Pericardium fibroblast (primary cell): ENCODE data around the gene CTAG2. TPM values are rescaled to one million over a fixed set of nuclear protein-coding genes. Genes with fewer than 3 reads are reported as not detected.

ENCODE experiments used
- total RNA-seq: library from RNA; depleted of rRNA; stranded (reverse); fragments of >200 nt; gene quantifications from 2 replicates; pipeline ENCODE4 v1.2.3, GENCODE V29; 2015

The CTAG2 gene
- total RNA-seq: not detected in 2 replicates

DNA sequence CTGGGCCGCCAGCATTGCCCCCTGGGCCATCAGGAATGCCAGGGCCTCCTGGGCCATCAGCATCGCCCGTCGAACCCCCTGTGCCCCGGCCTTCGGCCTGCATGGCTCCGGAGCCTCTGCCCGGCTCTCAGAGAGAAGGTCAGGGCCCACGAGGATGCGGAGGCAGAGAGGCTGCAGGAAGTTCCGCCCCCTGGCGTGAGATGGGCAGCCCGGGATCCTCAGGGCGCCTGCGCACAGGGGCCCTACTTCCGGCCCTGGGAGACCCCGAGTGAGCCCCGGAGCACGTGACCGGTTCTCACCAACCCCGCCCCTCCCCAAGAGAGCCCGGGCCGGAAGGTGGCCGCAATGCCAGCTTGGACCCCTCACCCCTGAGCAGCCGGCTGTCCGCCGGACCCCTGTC, at the start of gene CTAG2:
Gene CTAG2, minus strand, starts transcription at position 167 of the 400 bp plus-strand sequence. Its CDS starts 64 bp downstream, at position 103.

DNA sequence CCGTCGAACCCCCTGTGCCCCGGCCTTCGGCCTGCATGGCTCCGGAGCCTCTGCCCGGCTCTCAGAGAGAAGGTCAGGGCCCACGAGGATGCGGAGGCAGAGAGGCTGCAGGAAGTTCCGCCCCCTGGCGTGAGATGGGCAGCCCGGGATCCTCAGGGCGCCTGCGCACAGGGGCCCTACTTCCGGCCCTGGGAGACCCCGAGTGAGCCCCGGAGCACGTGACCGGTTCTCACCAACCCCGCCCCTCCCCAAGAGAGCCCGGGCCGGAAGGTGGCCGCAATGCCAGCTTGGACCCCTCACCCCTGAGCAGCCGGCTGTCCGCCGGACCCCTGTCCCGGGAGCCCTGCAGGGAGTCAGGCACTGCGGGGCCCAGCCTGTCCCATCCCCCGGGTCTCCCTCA, 34.2 kb downstream of the CTAG2 start, which contains the start of gene CTAG1B:
Gene CTAG1B, minus strand, starts transcription at position 101 of the 400 bp plus-strand sequence. Its CDS starts 64 bp downstream, at position 37.

Other genes with a start within 250 kb of the CTAG2 start
- gene DNASE1L1, start 244.3 kb downstream of the CTAG2 start, total RNA-seq: 33.7 and 34.2 TPM in 2 replicates
- 17.0 and 23.9 TPM in 2 replicates for gene TAFAZZIN, start 242.0 kb downstream of the CTAG2 start, total RNA-seq
- gene ATP6AP1, start 224.9 kb downstream of the CTAG2 start, total RNA-seq: 43.3 and 50.6 TPM in 2 replicates
- 89.5 and 101 TPM in 2 replicates for gene GDI1, start 216.4 kb downstream of the CTAG2 start, total RNA-seq
- 42.2 and 65.5 TPM in 2 replicates for gene FAM50A, start 209.4 kb downstream of the CTAG2 start, total RNA-seq
- 14.9 and 41.3 TPM in 2 replicates for gene PLXNA3, start 195.3 kb downstream of the CTAG2 start, total RNA-seq
- 45.6 and 72.6 TPM in 2 replicates for gene LAGE3, start 174.3 kb downstream of the CTAG2 start, total RNA-seq
- gene UBL4A, start 167.0 kb downstream of the CTAG2 start, total RNA-seq: 30.6 and 37.0 TPM in 2 replicates
- gene SLC10A3, start 162.9 kb downstream of the CTAG2 start, total RNA-seq: 30.8 and 32.3 TPM in 2 replicates
- gene FAM3A, start 137.3 kb downstream of the CTAG2 start, total RNA-seq: 41.6 and 42.7 TPM in 2 replicates
- gene G6PD, start 106.7 kb downstream of the CTAG2 start, total RNA-seq: 144 and 225 TPM in 2 replicates
- gene IKBKG, start 106.0 kb downstream of the CTAG2 start, total RNA-seq: 12.3 and 18.2 TPM in 2 replicates
- not detected in 2 replicates for gene CTAG1A, start 68.4 kb downstream of the CTAG2 start, total RNA-seq
- not detected in 2 replicates for gene CTAG1B, start 34.3 kb downstream of the CTAG2 start, total RNA-seq
- 4.6 and 10.5 TPM in 2 replicates for gene GAB3, start 97.5 kb upstream of the CTAG2 start, total RNA-seq
- gene DKC1, start 109.3 kb upstream of the CTAG2 start, total RNA-seq: 18.8 and 31.6 TPM in 2 replicates
- gene MPP1, start 151.9 kb upstream of the CTAG2 start, total RNA-seq: 13.4 and 19.7 TPM in 2 replicates
- gene SMIM9, start 181.1 kb upstream of the CTAG2 start, total RNA-seq: not detected in 2 replicates
- 1.8 and 16.5 TPM in 2 replicates for gene F8A1, start 232.8 kb upstream of the CTAG2 start, total RNA-seq